Bronchial epithelial cell (primary cell): Measurements from ENCODE around the gene FBXW9. TPM values are rescaled to one million over a fixed set of nuclear protein-coding genes. Genes with fewer than 3 reads are reported as not detected.
"Not testable (repeated sequence)": the region's sequence is repeated elsewhere in the genome, so short reads cannot be mapped to it uniquely, and the experiment has no call there.

ENCODE experiments used
- DNase-seq: peaks from one replicate; pipeline ENCODE4 v3.0.0-alpha.2; 2010; ENCODE audit warnings: low read depth
- FAIRE-seq: peaks from 2 replicates; lab custom pipeline; 2011; peaks lifted over from hg19 to GRCh38; lab: Jason Lieb, UNC
- H3K27me3 ChIP-seq: 2 replicates; pipeline ENCODE4 v1.5.1; 2011; ENCODE audit warnings: low read length; ENCODE audit not compliant: control insufficient read depth, insufficient read depth
- H3K36me3 ChIP-seq: 2 replicates; pipeline ENCODE4 v1.5.1; 2011; ENCODE audit warnings: low read length; ENCODE audit not compliant: control insufficient read depth, insufficient read depth
- H3K4me3 ChIP-seq: 2 replicates; pipeline ENCODE4 v1.5.1; 2011; ENCODE audit warnings: mild to moderate bottlenecking, low read depth, low read length, control low read depth
- CTCF ChIP-seq: IDR thresholded peaks from 2 replicates; pipeline ENCODE4 v1.5.1; 2011; ENCODE audit warnings: mild to moderate bottlenecking, moderate library complexity, low read length, control low read depth, inconsistent platforms; ENCODE audit not compliant: insufficient read depth, severe bottlenecking
- total RNA-seq: library from RNA; depleted of rRNA; stranded (reverse); fragments of >200 nt; gene quantifications from 2 replicates; pipeline ENCODE4 v1.2.1, GENCODE V29; 2014

Gene FBXW9
- total RNA-seq, 1 donor from 2014 or later = 6.1 TPM

- H3K4me3 ChIP-seq = peak within 1 kb of the TSS; percentile 65
- DNase-seq (peak; percentile 94), FAIRE-seq (no peak)
- H3K36me3 ChIP-seq = peaks cover 11% of the 10 kb centered on the region
- peak; percentile 7 for TF ChIP-seq CTCF
- no peaks in the 10 kb centered on the region for H3K27me3 ChIP-seq
These were observed 15.1 kb downstream of the FBXW9 start, which contains the start of gene DHPS for GRCh38 chr19:12681074-12681987. Gene DHPS (minus strand): TSS chr19:12681880. CDS start chr19:12681766, 114 bp downstream.

GRCh38 chr19:12680034-12680433 is 16.4 kb downstream of the FBXW9 start:
- H3K4me3 ChIP-seq = no peak overlapping the region
- no peak for TF ChIP-seq CTCF

GRCh38 chr19:12678039-12678438 is 18.4 kb downstream of the FBXW9 start:
- not testable (repeated sequence) for H3K4me3 ChIP-seq, FAIRE-seq, H3K27me3 ChIP-seq, DNase-seq
- H3K36me3 ChIP-seq = peaks cover 26% of the 10 kb centered on the region

More at GRCh38 chr19:12680034-12680433, 16.4 kb downstream of the FBXW9 start:
- no peak for DNase-seq
- Histone ChIP-seq H3K36me3 (peaks cover 21% of the 10 kb centered on the region), H3K27me3 (no peaks in the 10 kb centered on the region)
- no peak for FAIRE-seq

- DNase-seq (no peak), FAIRE-seq (no peak)
- TF ChIP-seq CTCF = no peak
- H3K36me3 ChIP-seq = peaks cover 30% of the 10 kb centered on the region
- H3K27me3 ChIP-seq = no peaks in the 10 kb centered on the region
- H3K4me3 ChIP-seq = no peak overlapping the region
These were observed 19.5 kb downstream of the FBXW9 start for GRCh38 chr19:12676928-12677327.

GRCh38 chr19:12676384-12676792 is 20.0 kb downstream of the FBXW9 start:
- Histone ChIP-seq H3K36me3 (peaks cover 30% of the 10 kb centered on the region), H3K4me3 (no peak overlapping the region), H3K27me3 (no peaks in the 10 kb centered on the region)
- TF ChIP-seq CTCF = peak; percentile 94
- DNase-seq (peak; percentile 62), FAIRE-seq (no peak)

- FAIRE-seq (no peak), DNase-seq (no peak)
- no peaks in the 10 kb centered on the region for H3K27me3 ChIP-seq
- no peak overlapping the region for H3K4me3 ChIP-seq
- H3K36me3 ChIP-seq = peaks cover 30% of the 10 kb centered on the region
- TF ChIP-seq CTCF = no peak
These were observed 20.5 kb downstream of the FBXW9 start for GRCh38 chr19:12675940-12676339.
